SJSA1 (cell line): ENCODE measurements around the gene VEGFC. TPM values are rescaled to one million over a fixed set of nuclear protein-coding genes. Genes with fewer than 3 reads are reported as not detected.

ENCODE experiments used
- DNase-seq, 2 experiments: peaks; one replicate each; pipeline ENCODE4 v3.0.0-alpha.2; 2015 to 2020; ENCODE audit warnings: low spot score in 2 of 2, low read depth in 1 of 2
- H3K27ac ChIP-seq: fragments of 250-450 bp; sonication (Bioruptor Pico); 2 replicates; pipeline ENCODE4 v1.5.1; 2020; ENCODE audit warnings: mild to moderate bottlenecking, moderate library complexity
- H3K27me3 ChIP-seq: fragments of 250-450 bp; sonication (Bioruptor Pico); replicated peaks from 2 replicates; pipeline ENCODE4 v1.5.1; 2020; ENCODE audit warnings: mild to moderate bottlenecking, moderate library complexity
- H3K36me3 ChIP-seq: fragments of 250-450 bp; sonication (Bioruptor Pico); 2 replicates; pipeline ENCODE4 v1.5.1; 2020; ENCODE audit warnings: mild to moderate bottlenecking
- H3K4me1 ChIP-seq: fragments of 250-450 bp; sonication (Bioruptor Pico); replicated peaks from 2 replicates; pipeline ENCODE4 v1.6.1; 2021; ENCODE audit warnings: mild to moderate bottlenecking
- H3K4me3 ChIP-seq: fragments of 250-450 bp; sonication (Bioruptor Pico); 2 replicates; pipeline ENCODE4 v1.5.1; 2020; ENCODE audit warnings: mild to moderate bottlenecking
- H3K9me3 ChIP-seq: fragments of 250-450 bp; sonication (Bioruptor Pico); replicated peaks from 2 replicates; pipeline ENCODE4 v1.5.1; 2020; ENCODE audit warnings: mild to moderate bottlenecking
- total RNA-seq: library from RNA; depleted of rRNA; stranded (reverse); fragments of >200 nt; shearing (Covaris generic); gene quantifications from 2 replicates; pipeline ENCODE4 v1.2.3, GENCODE V29; 2014

Gene VEGFC
- total RNA-seq, 1 experiment from 2014 or later, result 19.0 TPM

DNA sequence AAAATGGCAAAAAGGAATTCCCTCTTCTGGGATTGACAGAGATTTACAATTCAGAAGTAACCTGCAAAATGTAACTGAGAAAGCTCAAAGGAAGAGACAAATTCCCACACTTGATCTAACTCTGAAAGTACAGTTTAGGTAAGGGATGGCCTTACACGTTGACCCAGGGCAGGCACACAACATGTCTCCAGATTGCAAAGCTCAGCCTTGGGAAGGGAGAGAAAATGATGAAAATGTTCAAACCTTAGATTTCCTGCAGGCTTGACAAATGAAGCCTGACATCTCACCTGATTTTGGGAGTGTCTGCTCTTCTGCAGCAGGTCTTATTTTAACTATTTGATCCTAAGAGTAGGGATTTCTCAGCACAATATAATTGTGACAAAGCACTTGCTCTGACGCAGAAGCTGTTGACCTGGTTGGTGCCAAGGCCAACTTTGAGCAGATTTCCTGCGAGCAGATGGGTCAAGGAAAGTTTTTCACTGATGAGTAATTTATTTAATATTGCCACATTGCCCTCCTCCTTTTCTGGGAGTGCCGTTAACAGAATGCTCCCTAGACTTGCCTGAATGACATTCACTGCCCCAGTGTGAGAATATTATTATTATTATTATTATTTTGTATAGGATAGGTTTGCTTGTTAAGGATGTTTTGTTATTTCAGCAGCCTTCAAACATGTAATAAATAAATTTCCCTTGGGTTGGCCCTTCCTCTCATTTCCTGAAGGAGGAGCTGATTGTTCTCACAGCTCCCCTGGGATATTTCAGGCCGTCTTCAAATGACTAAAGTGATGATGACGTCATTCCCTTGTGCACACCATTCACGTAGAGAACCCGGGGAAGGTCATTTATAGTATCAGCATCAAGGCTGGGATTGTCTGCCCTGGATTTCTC, 157.1 kb downstream of the VEGFC start:
- H3K27me3 ChIP-seq, result no peaks in the 10 kb centered on the region
- H3K36me3 ChIP-seq, result no peaks in the 10 kb centered on the region
- peak in 1 of 2 experiments; percentile 24 for DNase-seq
- 0 out of 2 replicates have a peak, but pooled peaks cover 3% of the 10 kb centered on the region for H3K4me1 ChIP-seq
- no peaks in the 10 kb centered on the region for H3K9me3 ChIP-seq
- no peak overlapping the region for H3K27ac ChIP-seq
- H3K4me3 ChIP-seq, result no peak overlapping the region
